ENCODE measurements around the gene SLC6A11.

SLC6A11 gene

DNA sequence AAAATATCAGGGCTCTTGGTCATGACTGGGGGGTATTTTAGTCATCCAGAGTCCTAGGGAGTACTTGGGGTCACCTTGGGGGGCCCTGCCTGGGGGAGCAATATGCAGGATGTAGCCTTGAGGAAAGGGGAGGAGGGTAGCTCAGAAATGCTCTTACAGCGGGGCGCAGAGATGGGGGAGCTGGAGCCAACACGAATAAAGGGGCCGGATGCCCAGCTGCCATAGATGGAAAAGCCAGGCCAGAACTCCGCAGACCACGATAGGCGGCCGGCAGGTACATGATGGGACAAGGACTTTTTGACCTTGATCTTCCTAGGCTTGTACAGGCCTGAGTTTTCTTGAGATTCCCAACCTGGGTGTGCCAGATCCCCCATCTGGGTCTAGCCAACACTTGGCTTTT, 128.8 kb downstream of the SLC6A11 start:
- H3K27ac ChIP-seq (ENCODE audit: low read depth, low read length) = no peak overlapping the region
- H3K36me3 ChIP-seq (ENCODE audit: control insufficient read depth, insufficient read depth, low read length) = no peaks in the 10 kb centered on the region
- no peaks in the 10 kb centered on the region for H3K27me3 ChIP-seq (ENCODE audit: control insufficient read depth, insufficient read depth, low read length)
- H3K4me3 ChIP-seq (ENCODE audit: low read depth, low read length) = no peak overlapping the region
- peaks cover 12% of the 10 kb centered on the region for H3K9me3 ChIP-seq (ENCODE audit: control insufficient read depth, insufficient read depth, low read length)
- no peak overlapping the region for H3K9ac ChIP-seq (ENCODE audit: low read depth, low read length)
- H3K4me1 ChIP-seq (ENCODE audit: control insufficient read depth, insufficient read depth, low read length) = no peaks in the 10 kb centered on the region

DNA sequence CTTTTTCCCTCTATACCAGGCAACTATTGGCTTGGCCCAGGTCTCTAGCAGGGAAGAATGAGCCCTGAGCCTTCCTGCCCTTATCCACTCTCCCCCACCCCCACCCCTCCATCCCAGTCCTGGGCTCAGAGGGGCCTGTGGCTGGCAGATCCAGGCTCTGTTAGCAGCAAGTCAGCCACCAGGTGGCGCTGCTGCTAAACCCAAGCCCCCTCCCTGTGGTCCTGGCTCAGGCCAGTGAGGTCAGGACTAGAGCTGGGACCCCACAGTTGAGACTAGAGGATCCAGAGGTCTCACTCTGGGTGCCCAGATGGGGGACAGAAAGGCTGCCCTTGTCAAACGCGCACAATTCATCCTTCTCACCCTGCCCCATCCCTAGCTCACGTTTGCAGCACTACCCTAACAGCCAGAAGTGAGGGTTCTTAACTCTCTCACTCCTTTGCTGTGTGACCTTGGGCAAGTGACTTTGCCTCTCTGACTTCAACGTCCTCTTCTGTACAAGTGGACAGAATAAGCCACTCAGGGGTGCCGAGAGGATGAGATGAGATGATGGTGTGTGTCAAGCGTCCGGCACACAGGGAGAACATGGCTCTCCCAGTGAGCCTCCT, 129.8 kb downstream of the SLC6A11 start:
- H3K27me3 ChIP-seq (ENCODE audit: control insufficient read depth, insufficient read depth, low read length) = no peaks in the 10 kb centered on the region
- no peaks in the 10 kb centered on the region for H3K36me3 ChIP-seq (ENCODE audit: control insufficient read depth, insufficient read depth, low read length)
- H3K9ac ChIP-seq (ENCODE audit: low read depth, low read length) = no peak overlapping the region
- no peaks in the 10 kb centered on the region for H3K4me1 ChIP-seq (ENCODE audit: control insufficient read depth, insufficient read depth, low read length)
- peaks cover 12% of the 10 kb centered on the region for H3K9me3 ChIP-seq (ENCODE audit: control insufficient read depth, insufficient read depth, low read length)
- H3K27ac ChIP-seq (ENCODE audit: low read depth, low read length) = no peak overlapping the region
- no peak overlapping the region for H3K4me3 ChIP-seq (ENCODE audit: low read depth, low read length)

DNA sequence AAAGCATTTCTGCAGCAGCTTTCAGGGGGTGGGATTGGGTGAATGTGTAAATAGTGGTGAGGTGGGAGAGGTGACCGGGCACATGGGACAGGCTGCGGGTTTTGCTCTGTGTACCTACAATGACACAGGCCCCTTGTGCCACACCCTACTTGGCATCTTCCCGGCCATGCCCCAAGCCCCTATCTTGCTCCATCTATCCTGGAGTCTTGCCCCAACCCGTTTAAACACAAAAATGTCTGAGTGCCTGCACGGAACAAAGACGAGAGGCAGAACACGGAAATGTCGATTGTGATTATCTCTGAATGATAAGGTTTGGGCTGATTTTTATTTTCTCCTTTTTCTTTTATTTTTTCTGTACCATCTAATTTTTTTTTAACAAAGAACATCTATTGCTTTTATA, 130.5 kb downstream of the SLC6A11 start:
- no peaks in the 10 kb centered on the region for H3K27me3 ChIP-seq (ENCODE audit: control insufficient read depth, insufficient read depth, low read length)
- H3K9ac ChIP-seq (ENCODE audit: low read depth, low read length) = no peak overlapping the region

GRCh38 chr3:10948326-10948725, 132.3 kb downstream of the SLC6A11 start:
- Histone ChIP-seq H3K9me3 (ENCODE audit: control insufficient read depth, insufficient read depth, low read length) (0 out of 2 replicates have a peak, but pooled peaks cover under 1% of the 10 kb centered on the region), H3K36me3 (ENCODE audit: control insufficient read depth, insufficient read depth, low read length) (no peaks in the 10 kb centered on the region), H3K9ac (ENCODE audit: low read depth, low read length) (no peak overlapping the region), H3K4me1 (ENCODE audit: control insufficient read depth, insufficient read depth, low read length) (no peaks in the 10 kb centered on the region), H3K27ac (ENCODE audit: low read depth, low read length) (no peak overlapping the region), H3K4me3 (ENCODE audit: low read depth, low read length) (no peak overlapping the region), H3K27me3 (ENCODE audit: control insufficient read depth, insufficient read depth, low read length) (no peaks in the 10 kb centered on the region)

More for the DNA sequence above, 130.5 kb downstream of the SLC6A11 start:
- Histone ChIP-seq H3K27ac (ENCODE audit: low read depth, low read length) (no peak overlapping the region), H3K9me3 (ENCODE audit: control insufficient read depth, insufficient read depth, low read length) (peaks cover 12% of the 10 kb centered on the region), H3K4me3 (ENCODE audit: low read depth, low read length) (no peak overlapping the region), H3K36me3 (ENCODE audit: control insufficient read depth, insufficient read depth, low read length) (no peaks in the 10 kb centered on the region), H3K4me1 (ENCODE audit: control insufficient read depth, insufficient read depth, low read length) (no peaks in the 10 kb centered on the region)

- Histone ChIP-seq H3K9me3 (ENCODE audit: control insufficient read depth, insufficient read depth, low read length) (no peaks in the 10 kb centered on the region), H3K9ac (ENCODE audit: low read depth, low read length) (no peak overlapping the region), H3K36me3 (ENCODE audit: control insufficient read depth, insufficient read depth, low read length) (no peaks in the 10 kb centered on the region), H3K27ac (ENCODE audit: low read depth, low read length) (no peak overlapping the region), H3K4me1 (ENCODE audit: control insufficient read depth, insufficient read depth, low read length) (no peaks in the 10 kb centered on the region), H3K27me3 (ENCODE audit: control insufficient read depth, insufficient read depth, low read length) (no peaks in the 10 kb centered on the region), H3K4me3 (ENCODE audit: low read depth, low read length) (no peak overlapping the region)
These were observed 133.2 kb downstream of the SLC6A11 start for GRCh38 chr3:10949197-10949596.

DNA sequence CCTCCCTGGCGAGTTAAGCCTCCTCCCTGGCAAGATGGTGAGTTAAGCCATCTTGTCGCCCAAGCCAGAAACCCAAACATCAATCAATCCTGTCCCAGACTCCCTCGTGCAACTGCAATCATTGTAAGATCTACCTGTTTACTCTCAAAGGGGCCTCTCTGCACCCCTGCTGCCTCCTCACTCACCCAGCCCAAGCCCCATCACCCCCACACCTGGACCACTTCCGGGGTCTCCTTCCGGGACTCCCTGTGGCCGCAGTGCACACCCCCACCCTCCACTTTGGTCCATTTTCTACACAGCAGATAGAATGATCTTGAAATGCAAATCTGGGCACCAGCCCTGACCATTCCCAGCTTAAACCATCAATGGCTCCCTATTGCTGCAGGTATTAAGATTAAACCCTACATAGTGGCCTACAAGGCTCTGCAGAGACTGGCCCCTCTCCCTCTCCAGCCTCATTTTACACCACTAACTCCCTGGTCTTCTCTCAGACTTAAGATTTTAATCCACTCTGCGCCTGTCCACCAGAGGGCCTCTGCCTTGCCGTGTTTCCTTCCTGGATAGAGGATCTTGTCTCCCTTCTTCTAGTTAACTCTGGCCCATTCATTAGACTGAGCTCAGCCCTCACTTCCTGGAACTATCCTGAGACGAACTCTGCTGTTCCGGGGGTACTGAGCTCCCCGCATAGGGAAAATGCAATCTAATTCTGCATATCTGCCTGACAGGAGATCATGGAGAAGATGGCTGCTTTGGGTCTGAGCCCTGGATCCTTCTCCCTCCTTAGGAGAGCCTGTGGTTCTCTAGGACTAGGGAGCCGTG, 134.7 kb downstream of the SLC6A11 start:
- H3K27ac ChIP-seq (ENCODE audit: low read depth, low read length) = no peak overlapping the region
- H3K9ac ChIP-seq (ENCODE audit: low read depth, low read length) = no peak overlapping the region
- no peaks in the 10 kb centered on the region for H3K27me3 ChIP-seq (ENCODE audit: control insufficient read depth, insufficient read depth, low read length)
- H3K4me1 ChIP-seq (ENCODE audit: control insufficient read depth, insufficient read depth, low read length) = no peaks in the 10 kb centered on the region
- H3K4me3 ChIP-seq (ENCODE audit: low read depth, low read length) = no peak overlapping the region
- no peaks in the 10 kb centered on the region for H3K9me3 ChIP-seq (ENCODE audit: control insufficient read depth, insufficient read depth, low read length)
- no peaks in the 10 kb centered on the region for H3K36me3 ChIP-seq (ENCODE audit: control insufficient read depth, insufficient read depth, low read length)

DNA sequence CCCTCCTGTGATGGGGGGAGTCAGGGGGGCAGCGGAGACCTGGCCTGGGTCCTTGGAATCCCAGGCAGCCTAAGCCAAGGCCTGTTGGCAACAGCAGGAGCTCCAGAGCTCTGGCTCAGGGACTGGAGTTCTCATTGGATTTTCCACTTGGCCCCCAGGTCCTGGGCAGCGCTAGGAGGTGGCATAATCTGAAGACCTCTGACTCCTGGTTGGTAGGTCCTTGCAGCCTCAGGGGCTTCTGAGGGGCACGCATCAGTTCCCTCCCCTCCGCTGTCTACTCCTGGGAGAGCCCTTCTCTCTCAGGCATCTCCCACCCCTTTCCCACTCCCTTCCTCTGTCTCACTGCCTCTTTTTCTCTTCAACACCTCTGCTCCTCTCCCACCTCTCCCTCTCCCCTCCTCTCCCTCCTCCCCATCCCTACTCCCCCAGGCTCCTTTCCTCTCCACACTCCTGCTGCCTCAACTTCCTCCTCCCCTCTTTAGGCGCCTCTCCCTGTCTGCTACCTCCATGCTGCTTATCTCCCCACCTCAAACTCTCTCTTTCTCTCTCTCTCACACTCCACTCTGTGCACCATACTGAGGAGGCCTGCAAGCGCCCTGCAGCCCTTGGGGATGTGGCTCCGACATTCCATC, 135.4 kb downstream of the SLC6A11 start:
- Histone ChIP-seq H3K9me3 (ENCODE audit: control insufficient read depth, insufficient read depth, low read length) (no peaks in the 10 kb centered on the region), H3K27me3 (ENCODE audit: control insufficient read depth, insufficient read depth, low read length) (no peaks in the 10 kb centered on the region), H3K9ac (ENCODE audit: low read depth, low read length) (no peak overlapping the region), H3K4me1 (ENCODE audit: control insufficient read depth, insufficient read depth, low read length) (no peaks in the 10 kb centered on the region), H3K4me3 (ENCODE audit: low read depth, low read length) (no peak overlapping the region), H3K36me3 (ENCODE audit: control insufficient read depth, insufficient read depth, low read length) (no peaks in the 10 kb centered on the region), H3K27ac (ENCODE audit: low read depth, low read length) (no peak overlapping the region)

DNA sequence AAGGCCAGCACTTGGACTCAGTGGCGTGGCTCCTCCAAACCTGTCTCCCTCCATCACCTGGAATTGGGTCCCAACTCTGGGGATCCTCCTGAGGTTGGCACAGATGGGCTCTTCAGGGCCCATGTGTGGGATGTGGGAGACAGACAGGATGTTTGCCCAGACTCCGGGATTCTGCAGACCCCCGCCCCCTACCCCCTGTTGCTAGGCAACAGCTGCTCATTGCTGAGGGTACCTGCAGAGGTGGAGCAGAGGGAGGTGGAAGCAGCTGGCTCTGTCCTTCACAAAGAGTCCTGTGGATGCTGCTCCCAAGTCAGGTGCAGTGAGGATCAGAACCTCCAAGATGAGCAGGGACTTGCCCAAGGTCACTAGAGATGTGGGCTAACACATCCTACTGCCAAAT, 136.5 kb downstream of the SLC6A11 start:
- Histone ChIP-seq H3K4me3 (ENCODE audit: low read depth, low read length) (no peak overlapping the region), H3K27me3 (ENCODE audit: control insufficient read depth, insufficient read depth, low read length) (no peaks in the 10 kb centered on the region), H3K4me1 (ENCODE audit: control insufficient read depth, insufficient read depth, low read length) (no peaks in the 10 kb centered on the region), H3K36me3 (ENCODE audit: control insufficient read depth, insufficient read depth, low read length) (no peaks in the 10 kb centered on the region), H3K27ac (ENCODE audit: low read depth, low read length) (no peak overlapping the region), H3K9ac (ENCODE audit: low read depth, low read length) (no peak overlapping the region), H3K9me3 (ENCODE audit: control insufficient read depth, insufficient read depth, low read length) (no peaks in the 10 kb centered on the region)

DNA sequence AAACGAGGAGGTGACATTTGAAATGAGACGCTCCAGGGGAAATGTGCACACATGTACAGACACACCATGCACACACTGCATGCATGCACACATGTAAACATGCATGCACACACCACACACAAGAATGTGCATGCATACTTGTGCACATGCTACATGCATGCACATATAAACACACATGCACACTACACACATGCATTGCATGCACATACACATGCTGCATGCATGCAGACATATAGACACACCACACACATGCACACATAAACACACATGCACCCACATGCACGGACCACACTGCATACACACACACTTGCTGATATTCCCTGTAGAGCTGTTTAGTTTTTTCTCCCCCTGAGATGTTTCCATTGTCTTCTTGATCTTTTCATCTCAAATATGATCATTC, 138.7 kb downstream of the SLC6A11 start:
- no peaks in the 10 kb centered on the region for H3K27me3 ChIP-seq (ENCODE audit: control insufficient read depth, insufficient read depth, low read length)
- no peak overlapping the region for H3K27ac ChIP-seq (ENCODE audit: low read depth, low read length)
- no peaks in the 10 kb centered on the region for H3K9me3 ChIP-seq (ENCODE audit: control insufficient read depth, insufficient read depth, low read length)
- H3K9ac ChIP-seq (ENCODE audit: low read depth, low read length) = no peak overlapping the region
- H3K36me3 ChIP-seq (ENCODE audit: control insufficient read depth, insufficient read depth, low read length) = no peaks in the 10 kb centered on the region
- no peaks in the 10 kb centered on the region for H3K4me1 ChIP-seq (ENCODE audit: control insufficient read depth, insufficient read depth, low read length)
- no peak overlapping the region for H3K4me3 ChIP-seq (ENCODE audit: low read depth, low read length)

DNA sequence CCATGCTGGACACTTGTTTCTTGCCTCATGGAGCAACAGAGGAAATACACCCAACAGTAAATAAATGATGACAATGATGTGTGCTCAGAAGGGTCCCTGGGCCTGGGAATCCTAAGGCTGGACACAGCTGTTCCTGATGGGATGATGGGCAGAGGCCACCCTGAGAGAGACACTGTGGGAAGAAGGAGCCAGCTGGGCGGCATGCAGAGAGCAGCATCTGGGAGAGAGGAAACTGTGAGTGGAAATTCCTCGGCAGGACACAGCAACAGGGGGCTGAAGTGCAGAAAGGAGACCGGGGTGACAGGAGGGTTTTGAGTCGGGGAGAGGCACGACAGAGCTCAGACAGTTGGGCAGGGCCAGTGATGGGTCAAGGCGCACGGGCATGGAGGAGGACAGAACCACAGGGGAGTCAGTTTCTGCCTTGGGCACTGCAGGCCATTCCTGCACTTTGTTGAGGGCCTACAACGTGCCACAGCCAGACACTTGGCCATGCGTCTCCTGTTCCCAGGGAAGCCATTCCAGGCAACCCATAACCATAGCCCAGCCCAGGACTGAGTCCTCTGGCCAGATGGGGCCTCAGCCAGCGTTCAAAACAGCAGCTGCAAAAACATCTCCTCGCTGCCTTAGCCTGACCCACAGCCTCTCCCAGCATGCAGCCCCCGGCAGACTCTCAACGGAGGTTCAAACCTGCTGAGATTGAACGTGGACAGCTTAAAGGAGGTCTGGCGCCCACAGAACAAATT, 139.9 kb downstream of the SLC6A11 start:
- no peak overlapping the region for H3K9ac ChIP-seq (ENCODE audit: low read depth, low read length)
- H3K27me3 ChIP-seq (ENCODE audit: control insufficient read depth, insufficient read depth, low read length) = no peaks in the 10 kb centered on the region
- H3K9me3 ChIP-seq (ENCODE audit: control insufficient read depth, insufficient read depth, low read length) = no peaks in the 10 kb centered on the region
- H3K27ac ChIP-seq (ENCODE audit: low read depth, low read length) = no peak overlapping the region
- no peak overlapping the region for H3K4me3 ChIP-seq (ENCODE audit: low read depth, low read length)
- H3K36me3 ChIP-seq (ENCODE audit: control insufficient read depth, insufficient read depth, low read length) = no peaks in the 10 kb centered on the region
- no peaks in the 10 kb centered on the region for H3K4me1 ChIP-seq (ENCODE audit: control insufficient read depth, insufficient read depth, low read length)
